ENCODE measurements around the gene MIDN.

- TF ChIP-seq EZH2phosphoT487 (IDR thresholded peaks at IDR 0.05; ENCODE audit: borderline replicate concordance) (no peak), CTCF (conservative IDR thresholded peaks at IDR 0.05; ENCODE audit: low read length) (no peak)
Measured at GRCh38 chr19:1269478-1270212, 21.3 kb downstream of the MIDN start.

Measured in Loucy (cell line).